CD4-positive, CD25-positive, alpha-beta regulatory T cell (primary cell): Measurements from ENCODE around the gene MESP2. TPM values are rescaled to one million over a fixed set of nuclear protein-coding genes. Genes with fewer than 3 reads are reported as not detected.

ENCODE experiments used
- ATAC-seq, 2 donors: fragments of 150-1000 bp; cut with Tn5 transposase; one replicate each; pipeline ENCODE4 v1.10.0; 2021; ENCODE audit warnings: low read depth in 2 of 2, moderate number of reproducible peaks in 2 of 2, moderate library complexity in 1 of 2
- DNase-seq, 3 donors: peaks; one replicate each; pipeline versions ENCODE4 v3.0.0 to v3.0.0-alpha.2; 2012 to 2022; ENCODE audit warnings: mixed read lengths in 1 of 3
- H3K27ac ChIP-seq: one replicate; pipeline ENCODE4 v1.7.0; 2013; ENCODE audit warnings: mild to moderate bottlenecking, low read length; ENCODE audit not compliant: insufficient read depth, poor library complexity, severe bottlenecking
- H3K27me3 ChIP-seq: one replicate; pipeline ENCODE4 v1.7.0; 2013; ENCODE audit warnings: low read length; ENCODE audit not compliant: control insufficient read depth, insufficient read depth
- H3K36me3 ChIP-seq: one replicate; pipeline ENCODE4 v1.7.0; 2013; ENCODE audit warnings: mild to moderate bottlenecking, low read length, moderate library complexity; ENCODE audit not compliant: control insufficient read depth, insufficient read depth
- H3K4me1 ChIP-seq: 2 replicates; pipeline ENCODE4 v1.7.0; 2013; ENCODE audit warnings: mild to moderate bottlenecking, low read length; ENCODE audit not compliant: insufficient read depth, control insufficient read depth, poor library complexity, severe bottlenecking
- H3K4me3 ChIP-seq: one replicate; pipeline ENCODE4 v1.7.0; 2013; ENCODE audit warnings: low read depth, mild to moderate bottlenecking, low read length, moderate library complexity
- H3K9me3 ChIP-seq, 2 experiments: 1 replicate in 1 of 2; 2 replicates in 1 of 2; pipeline ENCODE4 v1.7.0; 2013; ENCODE audit warnings: low read length in 2 of 2, mild to moderate bottlenecking in 1 of 2, moderate library complexity in 1 of 2; ENCODE audit not compliant: control insufficient read depth in 2 of 2
- H3K27ac Mint-ChIP-seq, 3 donors: one replicate each; pipeline ENCODE4 v1.8.0; 2020 to 2022; ENCODE audit warnings: mild to moderate bottlenecking in 3 of 3, mixed read lengths in 3 of 3, moderate library complexity in 2 of 3
- H3K27me3 Mint-ChIP-seq: one replicate; pipeline ENCODE4 v1.8.0; 2022; ENCODE audit warnings: mild to moderate bottlenecking, mixed read lengths
- H3K36me3 Mint-ChIP-seq: one replicate; pipeline ENCODE4 v1.8.0; 2020; ENCODE audit warnings: mixed read lengths
- H3K4me1 Mint-ChIP-seq, 4 donors: one replicate each; pipeline ENCODE4 v1.8.0; 2020 to 2022; ENCODE audit warnings: mixed read lengths in 4 of 4, mild to moderate bottlenecking in 1 of 4
- H3K4me3 Mint-ChIP-seq, 4 donors: one replicate each; pipeline ENCODE4 v1.8.0; 2020 to 2022; ENCODE audit warnings: mild to moderate bottlenecking in 4 of 4, mixed read lengths in 4 of 4, moderate library complexity in 3 of 4
- H3K9me3 Mint-ChIP-seq, 7 donors: one replicate each; pipeline ENCODE4 v1.8.0; 2020 to 2022; ENCODE audit warnings: mixed read lengths in 7 of 7, mild to moderate bottlenecking in 3 of 7, moderate library complexity in 2 of 7
- polyA plus RNA-seq, 4 donors: library from polyadenylated mRNA; unstranded; fragments of 300-500 nt; fragmentation: Illumina TruSeq; gene quantifications; one replicate each; pipeline ENCODE4 v1.2.3, GENCODE V29; 2021
- total RNA-seq: library from RNA; stranded (reverse); gene quantifications from one replicate; pipeline ENCODE4 v1.2.3, GENCODE V29; 2022

MESP2 gene
- total and polyA plus RNA-seq, 5 donors from 2014 or later: not detected

GRCh38 chr15:89825271-89825940 is 49.3 kb downstream of the MESP2 start:
- no peak overlapping the region for H3K27ac ChIP-seq
- H3K9me3 Mint-ChIP-seq: no peaks in the 10 kb centered on the region

DNA sequence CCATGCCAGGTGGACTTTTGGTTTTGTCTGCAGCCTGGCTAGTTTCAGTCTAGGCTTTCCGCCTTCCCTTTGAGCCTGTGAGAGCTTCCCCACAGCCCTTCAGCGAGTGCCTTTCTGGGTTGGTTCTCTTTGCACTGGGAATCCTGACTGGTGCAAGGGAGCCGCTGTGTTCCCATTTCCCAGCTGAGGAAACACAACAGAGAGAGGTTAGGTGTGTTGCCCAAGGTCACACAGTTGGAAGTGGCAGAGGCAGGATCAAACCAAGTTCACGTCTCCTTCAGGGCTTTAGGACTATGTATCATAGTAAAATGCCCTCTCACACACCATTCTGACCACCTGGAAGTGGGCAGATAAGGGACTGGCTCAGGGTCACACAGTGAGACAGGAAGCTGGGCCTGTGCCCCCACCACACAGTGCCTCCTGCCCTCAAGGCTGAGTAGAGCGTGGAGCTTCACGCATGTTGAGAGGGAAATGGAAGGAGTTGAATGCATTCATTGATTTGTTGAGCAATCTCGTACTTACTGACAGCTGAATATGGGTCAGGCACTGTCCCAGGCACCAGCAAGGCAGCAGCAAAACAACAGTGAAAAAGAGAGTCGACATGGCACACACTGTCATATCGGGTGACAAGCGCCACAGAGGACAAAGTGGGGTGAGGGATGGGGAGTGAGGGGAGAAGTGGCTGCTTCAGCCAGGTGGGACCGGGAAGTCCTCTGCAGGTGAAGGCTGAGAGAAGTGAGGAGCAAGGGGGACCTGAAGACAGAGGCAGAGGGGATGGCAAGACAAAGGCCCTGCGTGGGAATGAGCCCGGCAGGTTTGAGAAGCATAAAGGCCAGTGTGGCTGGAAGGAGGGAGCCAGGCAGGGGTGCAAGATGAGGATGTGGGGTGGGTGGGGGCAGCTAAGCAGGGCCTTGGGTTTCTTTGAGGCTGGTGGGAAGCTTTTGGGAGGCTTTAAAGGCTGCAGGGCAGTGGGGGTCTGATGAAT is 50.8 kb downstream of the MESP2 start:
- H3K4me3 ChIP-seq: no peak overlapping the region
- no peaks in the 10 kb centered on the region for H3K27me3 ChIP-seq
- Mint-ChIP-seq H3K27me3 (no peaks in the 10 kb centered on the region), H3K4me3 (no peak overlapping the region), H3K36me3 (peaks cover 6% of the 10 kb centered on the region), H3K9me3 (no peaks in the 10 kb centered on the region), H3K27ac (peak overlapping the region in 1 of 3 donors; percentile 56), H3K4me1 (no peaks in the 10 kb centered on the region)
- H3K36me3 ChIP-seq: no peaks in the 10 kb centered on the region
- DNase-seq (no peak), ATAC-seq (no peak)
- no peak overlapping the region for H3K27ac ChIP-seq
- H3K9me3 ChIP-seq: no peaks in the 10 kb centered on the region
- H3K4me1 ChIP-seq: no peaks in the 10 kb centered on the region

More at GRCh38 chr15:89825271-89825940, 49.3 kb downstream of the MESP2 start:
- H3K27me3 Mint-ChIP-seq: no peaks in the 10 kb centered on the region
- no peaks in the 10 kb centered on the region for H3K36me3 Mint-ChIP-seq
- Histone ChIP-seq H3K4me1 (no peaks in the 10 kb centered on the region), H3K27me3 (peaks cover 4% of the 10 kb centered on the region), H3K4me3 (no peak overlapping the region), H3K9me3 (no peaks in the 10 kb centered on the region), H3K36me3 (no peaks in the 10 kb centered on the region)
- no peak overlapping the region for H3K27ac Mint-ChIP-seq
- no peak for DNase-seq
- no peak for ATAC-seq
- no peaks in the 10 kb centered on the region for H3K4me1 Mint-ChIP-seq
- H3K4me3 Mint-ChIP-seq: no peak overlapping the region

DNA sequence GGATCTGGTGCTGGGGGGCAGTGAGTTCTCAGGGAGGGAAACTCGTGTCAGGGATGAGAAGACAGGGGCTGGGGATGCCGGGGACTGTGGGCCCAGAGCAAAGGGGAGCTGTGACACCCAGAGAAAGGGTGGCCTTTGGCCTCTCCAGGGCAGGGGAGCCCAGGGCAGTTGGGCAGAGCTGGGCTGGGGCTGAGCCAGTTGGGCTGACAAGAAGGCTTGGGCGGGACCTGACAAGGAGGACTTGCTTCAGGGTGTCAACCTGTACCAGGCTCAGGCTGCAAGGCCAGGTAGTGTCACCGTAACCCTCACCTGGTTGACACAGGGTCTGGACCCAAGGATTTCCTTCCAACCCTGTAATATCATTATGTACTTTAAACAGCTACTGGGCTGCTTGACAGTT is 51.7 kb downstream of the MESP2 start:
- peaks cover 10% of the 10 kb centered on the region for H3K36me3 Mint-ChIP-seq
- H3K27ac Mint-ChIP-seq: peak overlapping the region in 1 of 3 donors; percentile 55
- H3K9me3 Mint-ChIP-seq: no peaks in the 10 kb centered on the region
- H3K4me3 ChIP-seq: no peak overlapping the region
- no peaks in the 10 kb centered on the region for H3K27me3 Mint-ChIP-seq
- no peak overlapping the region for H3K4me3 Mint-ChIP-seq
- no peak for DNase-seq
- H3K4me1 Mint-ChIP-seq: no peaks in the 10 kb centered on the region
- H3K4me1 ChIP-seq: no peaks in the 10 kb centered on the region
- no peak overlapping the region for H3K27ac ChIP-seq
- H3K9me3 ChIP-seq: no peaks in the 10 kb centered on the region
- no peak for ATAC-seq
- H3K27me3 ChIP-seq: no peaks in the 10 kb centered on the region
- peaks cover 2% of the 10 kb centered on the region for H3K36me3 ChIP-seq

Other genes with a start within 250 kb of the MESP2 start
- 0.30 TPM for gene TICRR, start 200.9 kb upstream of the MESP2 start, total RNA-seq
- under 1 TPM; 0.09 to 0.41 (median 0.20) TPM for gene TICRR, start 200.9 kb upstream of the MESP2 start, polyA plus RNA-seq
- 0.12 TPM for gene KIF7, start 120.9 kb upstream of the MESP2 start, total RNA-seq
- not detected for gene KIF7, start 120.9 kb upstream of the MESP2 start, polyA plus RNA-seq
- gene PLIN1, start 97.0 kb upstream of the MESP2 start, total RNA-seq: not detected
- not detected for gene PLIN1, start 97.0 kb upstream of the MESP2 start, polyA plus RNA-seq
- gene PEX11A, start 85.6 kb upstream of the MESP2 start, total RNA-seq: 1.2 TPM
- 1 to 10 TPM in 3 of 4 donors, not detected in 1; 1.5 to 3.7 (median 1.9) TPM for gene PEX11A, start 85.6 kb upstream of the MESP2 start, polyA plus RNA-seq
- gene WDR93, start 85.5 kb upstream of the MESP2 start, total RNA-seq: not detected
- not detected for gene WDR93, start 85.5 kb upstream of the MESP2 start, polyA plus RNA-seq
- 0.37 TPM for gene MESP1, start 25.1 kb upstream of the MESP2 start, total RNA-seq
- 1 to 10 TPM in 1 of 4 donors, under 1 TPM in 3; 0.20 to 1.9 (median 0.34) TPM for gene MESP1, start 25.1 kb upstream of the MESP2 start, polyA plus RNA-seq
- gene ANPEP, start 38.5 kb downstream of the MESP2 start, total RNA-seq: 0.35 TPM
- under 1 TPM in 1 of 4 donors, not detected in 3; 0.05 TPM for gene ANPEP, start 38.5 kb downstream of the MESP2 start, polyA plus RNA-seq
- 27.9 TPM for gene AP3S2, start 117.7 kb downstream of the MESP2 start, total RNA-seq
- gene AP3S2, start 117.7 kb downstream of the MESP2 start, polyA plus RNA-seq: 10 to 100 TPM; 25.4 to 48.5 (median 34.4) TPM
- not detected for gene ARPIN, start 136.6 kb downstream of the MESP2 start, total RNA-seq
- gene ARPIN, start 136.6 kb downstream of the MESP2 start, polyA plus RNA-seq: not detected
- gene ZNF710, start 225.0 kb downstream of the MESP2 start, total RNA-seq: 16.3 TPM
- 1 to 10 TPM in 3 of 4 donors, under 1 TPM in 1; 0.88 to 2.4 (median 1.9) TPM for gene ZNF710, start 225.0 kb downstream of the MESP2 start, polyA plus RNA-seq